HEK293 (cell line): ENCODE data around the gene RASAL2.

Experiments used
- CTCF ChIA-PET: fragments of 350-600 bp; formaldehyde crosslinking; extraction: SDS; loops from one replicate; lab custom pipeline; 2021; ENCODE audit warnings: antibody characterized with exemption; lab: Yijun Ruan, JAX
- POLR2A ChIA-PET: fragments of 300-600 bp; formaldehyde crosslinking; extraction: SDS; loops from one replicate; lab custom pipeline; 2020; ENCODE audit warnings: antibody characterized with exemption, inconsistent platforms; lab: Yijun Ruan, JAX
- H3K27ac ChIP-seq: fragments of 200-500 bp; sonication (Bioruptor generic); 2 replicates; pipeline ENCODE4 v1.5.1; 2014; ENCODE audit warnings: low read depth, low read length, control low read depth, inconsistent platforms; ENCODE audit errors: extremely low read depth
- H3K36me3 ChIP-seq, 2 experiments: fragments of 200-500 bp in 1 of 2; sonication (Bioruptor generic) in 1 of 2; 1 replicate in 1 of 2; 2 replicates in 1 of 2; pipeline ENCODE4 v1.5.1; 2014 to 2017; ENCODE audit warnings: inconsistent platforms in 2 of 2, low read length in 2 of 2; ENCODE audit not compliant: control insufficient read depth in 2 of 2, insufficient read depth in 1 of 2
- H3K4me1 ChIP-seq: fragments of 200-500 bp; sonication (Bioruptor generic); 2 replicates; pipeline ENCODE4 v1.5.1; 2014; ENCODE audit warnings: mild to moderate bottlenecking, low read length, inconsistent platforms; ENCODE audit not compliant: control insufficient read depth, insufficient read depth
- H3K4me3 ChIP-seq: 2 replicates; pipeline ENCODE4 v1.5.1; 2011; ENCODE audit warnings: low read depth, mild to moderate bottlenecking, control low read depth, low read length, moderate library complexity
- H3K9me3 ChIP-seq: fragments of 200-500 bp; sonication (Bioruptor generic); 2 replicates; pipeline ENCODE4 v1.5.1; 2014; ENCODE audit warnings: low read depth, low read length, inconsistent platforms; ENCODE audit not compliant: control insufficient read depth, insufficient read depth
- BCL6B ChIP-seq: fragments of 450-650 bp; formaldehyde crosslinking; IDR thresholded peaks from 2 replicates; pipeline ENCODE4 v1.5.1; 2017; ENCODE audit warnings: missing biosample characterization, missing genetic modification characterization
- ELK4 ChIP-seq: IDR thresholded peaks from 2 replicates; pipeline ENCODE4 v1.6.1; 2011; ENCODE audit warnings: mild to moderate bottlenecking, low read depth, low read length, borderline replicate concordance
- HOXC10 ChIP-seq: sonication (generic); formaldehyde crosslinking; IDR thresholded peaks from 2 replicates; pipeline ENCODE4 v1.8.1; 2023; ENCODE audit warnings: mild to moderate bottlenecking, missing genetic modification reagents
- KLF8 ChIP-seq: fragments of 450-650 bp; formaldehyde crosslinking; IDR thresholded peaks from 2 replicates; pipeline ENCODE4 v1.5.1; 2016; ENCODE audit warnings: missing biosample characterization, missing genetic modification characterization
- MYNN ChIP-seq: fragments of 450-650 bp; formaldehyde crosslinking; IDR thresholded peaks from 2 replicates; pipeline ENCODE4 v1.5.1; 2016; ENCODE audit warnings: missing biosample characterization, missing genetic modification characterization, borderline replicate concordance
- PBX3 ChIP-seq: sonication (generic); formaldehyde crosslinking; IDR thresholded peaks from 2 replicates; pipeline ENCODE4 v1.8.1; 2022; ENCODE audit warnings: mild to moderate bottlenecking, moderate library complexity, missing genetic modification reagents
- PRDM4 ChIP-seq: fragments of 450-650 bp; formaldehyde crosslinking; IDR thresholded peaks from 2 replicates; pipeline ENCODE4 v1.5.1; 2017; ENCODE audit warnings: missing biosample characterization, missing genetic modification characterization
- PRDM6 ChIP-seq: fragments of 450-650 bp; formaldehyde crosslinking; IDR thresholded peaks from 2 replicates; pipeline ENCODE4 v1.5.1; 2017; ENCODE audit warnings: missing biosample characterization, missing genetic modification characterization
- SCRT2 ChIP-seq: fragments of 450-650 bp; formaldehyde crosslinking; IDR thresholded peaks from 2 replicates; pipeline ENCODE4 v1.5.1; 2016; ENCODE audit warnings: missing biosample characterization, missing genetic modification characterization
- SP7 ChIP-seq: fragments of 450-650 bp; formaldehyde crosslinking; IDR thresholded peaks from 2 replicates; pipeline ENCODE4 v1.5.1; 2016; ENCODE audit warnings: missing biosample characterization, missing genetic modification characterization
- TRIM28 ChIP-seq: IDR thresholded peaks from 2 replicates; pipeline ENCODE4 v1.6.1; 2011; ENCODE audit warnings: low read length, control low read depth, borderline replicate concordance
- ZFP3 ChIP-seq: fragments of 450-650 bp; formaldehyde crosslinking; IDR thresholded peaks from 2 replicates; pipeline ENCODE4 v1.5.1; 2016; ENCODE audit warnings: low read depth, missing biosample characterization, missing genetic modification characterization
- ZNF2 ChIP-seq: fragments of 450-650 bp; formaldehyde crosslinking; IDR thresholded peaks from 2 replicates; pipeline ENCODE4 v1.5.1; 2016; ENCODE audit warnings: missing biosample characterization, missing genetic modification characterization
- ZNF211 ChIP-seq: fragments of 450-650 bp; formaldehyde crosslinking; IDR thresholded peaks from 2 replicates; pipeline ENCODE4 v1.5.1; 2016; ENCODE audit warnings: low read depth, missing biosample characterization, missing genetic modification characterization
- ZNF248 ChIP-seq: fragments of 450-650 bp; formaldehyde crosslinking; IDR thresholded peaks from 2 replicates; pipeline ENCODE4 v1.5.1; 2017; ENCODE audit warnings: missing biosample characterization, missing genetic modification characterization
- ZNF362 ChIP-seq: fragments of 450-650 bp; formaldehyde crosslinking; IDR thresholded peaks from 2 replicates; pipeline ENCODE4 v1.5.1; 2016; ENCODE audit warnings: missing biosample characterization, missing genetic modification characterization
- ZNF37A ChIP-seq: fragments of 450-650 bp; IDR thresholded peaks from 2 replicates; pipeline ENCODE4 v1.5.1; 2018; ENCODE audit warnings: missing biosample characterization, missing genetic modification characterization
- ZNF621 ChIP-seq: fragments of 450-650 bp; formaldehyde crosslinking; IDR thresholded peaks from 2 replicates; pipeline ENCODE4 v1.5.1; 2017; ENCODE audit warnings: missing biosample characterization, missing genetic modification characterization
- ZNF792 ChIP-seq: fragments of 450-650 bp; formaldehyde crosslinking; IDR thresholded peaks from 2 replicates; pipeline ENCODE4 v1.5.1; 2016; ENCODE audit warnings: missing biosample characterization, missing genetic modification characterization
- ZNF837 ChIP-seq: fragments of 450-650 bp; formaldehyde crosslinking; IDR thresholded peaks from 2 replicates; pipeline ENCODE4 v1.5.1; 2016; ENCODE audit warnings: missing biosample characterization, missing genetic modification characterization

RASAL2 gene

GRCh38 chr1:178151831-178152230 lies 57.9 kb downstream of the RASAL2 start:
- TF ChIP-seq SCRT2 (tag by site-specific recombination), result no peak
- TF ChIP-seq ZNF2 (tag by site-specific recombination), result no peak
- TF ChIP-seq KLF8, result no peak
- TF ChIP-seq ZFP3 (tag by site-specific recombination), result no peak
- no peak for TF ChIP-seq ZNF37A
- TF ChIP-seq HOXC10 (CRISPR knock-in tag), result no peak
- CTCF ChIA-PET, result interaction anchor here (0.6 to 1.1 kb wide), 3 partner anchors 120 to 185 kb away, joined by 3 to 7 read pairs (median 4); no protein-coding TSS in a partner anchor

GRCh38 chr1:178155481-178156255 lies 61.8 kb downstream of the RASAL2 start:
- H3K36me3 ChIP-seq, result no peaks in the 10 kb centered on the region
- peak; percentile 45; the same call in 1 of the 2 replicates for TF ChIP-seq SP7 (tag by site-specific recombination)
- peak; percentile 46; the same call in 1 of the 2 replicates for TF ChIP-seq ZNF362 (tag by site-specific recombination)
- no peak for TF ChIP-seq ZNF621 (tag by site-specific recombination)
- TF ChIP-seq, all 188 proteins: peak for 2
- Histone ChIP-seq H3K4me3 (no peak overlapping the region), H3K9me3 (no peaks in the 10 kb centered on the region), H3K4me1 (no peaks in the 10 kb centered on the region), H3K27ac (no peak overlapping the region)
- CTCF ChIA-PET, result interaction anchor here (0.7 kb wide), 2 partner anchors 23 to 68 kb away, joined by 3 read pairs; no protein-coding TSS in a partner anchor
- POLR2A ChIA-PET, result interaction anchor here (0.6 kb wide), 1 partner anchor 57 kb away, joined by 5 read pairs; no protein-coding TSS in a partner anchor

More at GRCh38 chr1:178151831-178152230, 57.9 kb downstream of the RASAL2 start:
- Histone ChIP-seq H3K4me3 (no peak overlapping the region), H3K9me3 (no peaks in the 10 kb centered on the region), H3K36me3 (no peaks in the 10 kb centered on the region), H3K4me1 (no peaks in the 10 kb centered on the region; the same call in 1 of the 2 replicates), H3K27ac (no peak overlapping the region)
- POLR2A ChIA-PET, result no interaction called here

- CTCF ChIA-PET, result no interaction called here
- no peak overlapping the region for H3K27ac ChIP-seq
- H3K9me3 ChIP-seq, result no peaks in the 10 kb centered on the region
- POLR2A ChIA-PET, result no interaction called here
- no peaks in the 10 kb centered on the region for H3K4me1 ChIP-seq
- H3K4me3 ChIP-seq, result no peak overlapping the region
- TF ChIP-seq TRIM28, result no peak
- no peak for TF ChIP-seq ZNF837 (tag by site-specific recombination)
- TF ChIP-seq PBX3 (CRISPR knock-in tag), result no peak
- TF ChIP-seq ZNF248 (tag by site-specific recombination), result no peak
- no peak for TF ChIP-seq MYNN (tag by site-specific recombination)
- TF ChIP-seq PRDM4 (tag by site-specific recombination), result no peak
- no peak for TF ChIP-seq ZNF211 (tag by site-specific recombination)
- TF ChIP-seq ZNF792, result no peak
- no peak for TF ChIP-seq PRDM6 (tag by site-specific recombination)
- TF ChIP-seq ELK4, result no peak
- TF ChIP-seq BCL6B (tag by site-specific recombination), result no peak
- no peaks in the 10 kb centered on the region for H3K36me3 ChIP-seq
Measured at GRCh38 chr1:178160736-178161475, 67.0 kb downstream of the RASAL2 start.
